GM18517 (cell line): ENCODE measurements around the gene MAPKAPK3.
A peak's percentile ranks its signal among the peaks of the same experiment; 100 is the strongest.

Experiments used
- ATAC-seq: cut with Tn5 transposase; IDR thresholded peaks from one replicate; pipeline ENCODE4 v1.9.1; 2021; ENCODE audit warnings: mild to moderate bottlenecking, moderate library complexity; ENCODE audit not compliant: unreplicated experiment

The MAPKAPK3 gene

DNA sequence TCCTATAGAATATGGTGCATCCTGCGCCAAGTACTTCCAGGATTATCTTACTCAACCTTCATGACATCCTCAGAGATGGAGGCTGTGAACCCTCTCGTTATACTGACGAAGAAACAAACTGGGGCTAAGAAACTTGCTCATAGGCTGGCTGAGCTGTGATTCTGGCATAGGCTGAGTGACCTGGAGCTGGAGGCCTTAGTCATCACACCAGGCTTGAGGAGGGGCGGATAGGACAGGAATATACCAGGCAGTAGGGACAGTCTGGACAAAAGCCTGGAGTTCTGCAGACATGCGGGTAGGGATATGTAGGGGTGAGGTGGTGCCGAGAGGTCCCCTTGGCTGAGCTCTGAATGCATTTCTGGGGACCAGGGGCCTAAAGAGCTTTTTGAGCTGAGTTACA is 29.6 kb upstream of the MAPKAPK3 start:
- ATAC-seq: no peak

DNA sequence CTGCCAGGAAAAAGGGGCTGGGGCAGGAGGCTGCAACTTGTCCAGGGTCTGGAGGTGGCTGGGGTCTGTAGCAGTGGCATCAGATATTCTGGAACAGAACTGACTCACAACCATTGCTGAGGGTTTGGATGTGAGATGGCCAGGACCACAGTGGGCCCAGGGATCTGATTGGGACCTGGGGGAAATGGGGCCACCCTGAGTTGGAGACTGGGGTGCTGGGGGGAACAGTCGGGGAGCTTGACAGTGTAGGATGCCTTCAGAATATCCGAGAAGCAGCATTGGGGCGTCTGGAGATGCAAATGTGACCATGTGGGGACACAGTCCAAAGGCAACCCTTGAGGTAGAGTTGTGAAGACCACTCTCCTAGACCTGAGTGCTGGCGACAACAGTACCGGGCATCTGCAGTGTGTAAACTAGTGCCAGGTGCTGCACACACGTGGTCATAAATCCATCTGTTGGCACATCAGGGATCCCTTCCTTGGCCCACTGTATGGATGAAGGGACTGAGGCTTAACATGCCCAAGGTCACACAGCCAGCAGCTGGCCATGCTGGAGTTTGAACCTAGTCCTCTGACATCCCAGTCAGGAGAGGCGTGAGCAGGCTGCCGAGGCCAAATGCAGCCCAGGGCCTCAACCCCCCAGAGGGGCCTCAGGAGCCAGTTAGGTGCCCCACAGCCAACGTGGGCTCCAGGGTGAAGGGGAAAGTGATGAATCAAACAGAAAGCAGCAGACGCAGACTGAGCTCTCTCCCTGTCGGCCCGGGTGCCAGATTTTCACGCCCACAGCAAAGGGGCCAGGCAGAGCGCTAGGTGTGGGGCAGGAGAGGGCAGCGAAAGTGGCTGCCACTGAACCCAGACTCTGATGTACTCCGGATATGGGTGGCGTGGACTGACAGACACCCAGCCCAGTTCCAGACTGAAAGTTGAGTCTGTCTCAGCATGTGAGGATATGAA is 28.9 kb upstream of the MAPKAPK3 start:
- peak; percentile 50 for ATAC-seq

DNA sequence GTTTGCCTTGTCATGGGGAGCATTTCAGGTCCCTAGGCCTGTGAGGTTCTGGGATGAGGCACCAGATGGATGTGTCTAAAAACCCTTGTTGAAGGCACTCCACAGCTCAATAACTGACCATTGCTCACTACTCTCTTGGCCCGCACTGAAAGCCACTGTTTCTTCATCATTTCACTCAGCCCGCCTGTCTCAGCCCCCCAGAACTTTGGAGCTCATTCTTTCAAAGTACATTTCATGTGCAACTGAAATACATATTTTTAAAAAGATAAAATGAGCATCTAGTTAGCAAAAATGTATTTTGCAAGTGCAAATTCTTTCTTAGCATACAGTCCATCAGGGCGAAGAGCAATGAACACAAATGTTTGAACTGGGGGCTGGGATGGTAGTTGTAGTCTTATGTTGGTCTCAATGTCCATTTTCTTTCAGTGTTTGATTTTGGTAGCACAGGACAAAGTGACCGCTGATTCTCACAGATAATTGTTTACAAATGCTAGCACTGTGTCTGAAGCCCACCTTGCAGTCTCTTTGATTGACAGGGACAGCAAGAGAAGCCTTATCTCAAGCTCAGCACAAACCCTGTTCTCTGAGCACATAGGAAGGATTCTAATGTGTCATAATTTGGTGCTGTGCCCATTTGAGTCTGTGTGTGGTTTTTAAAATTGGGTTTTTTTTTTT is 28.1 kb upstream of the MAPKAPK3 start:
- ATAC-seq: no peak

DNA sequence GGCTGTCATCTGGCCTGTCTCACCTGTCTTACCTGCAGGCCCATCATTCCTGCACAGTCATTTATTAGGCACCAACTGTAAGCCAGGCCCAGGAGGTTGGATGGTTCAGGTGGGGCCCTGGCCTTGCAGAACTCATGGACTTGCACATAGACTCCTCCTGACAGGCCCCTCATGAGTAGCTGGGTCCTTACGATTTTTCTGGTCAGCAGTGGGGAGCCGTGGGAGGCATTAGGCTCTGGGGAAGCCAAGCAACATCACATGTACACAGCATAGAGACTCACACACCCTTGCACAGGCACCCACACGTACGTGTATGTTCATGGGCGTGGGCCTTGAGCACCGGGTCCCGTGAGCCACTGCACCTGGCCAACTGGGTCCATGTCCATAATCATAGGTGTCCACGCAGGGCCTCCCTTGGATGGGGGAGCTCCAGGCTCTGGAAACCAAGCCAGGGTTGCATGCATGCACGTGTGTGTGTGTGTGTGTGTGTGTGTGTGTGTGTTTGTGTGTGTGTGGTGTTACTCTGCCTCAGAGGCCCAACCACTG is 25.7 kb upstream of the MAPKAPK3 start:
- no peak for ATAC-seq

DNA sequence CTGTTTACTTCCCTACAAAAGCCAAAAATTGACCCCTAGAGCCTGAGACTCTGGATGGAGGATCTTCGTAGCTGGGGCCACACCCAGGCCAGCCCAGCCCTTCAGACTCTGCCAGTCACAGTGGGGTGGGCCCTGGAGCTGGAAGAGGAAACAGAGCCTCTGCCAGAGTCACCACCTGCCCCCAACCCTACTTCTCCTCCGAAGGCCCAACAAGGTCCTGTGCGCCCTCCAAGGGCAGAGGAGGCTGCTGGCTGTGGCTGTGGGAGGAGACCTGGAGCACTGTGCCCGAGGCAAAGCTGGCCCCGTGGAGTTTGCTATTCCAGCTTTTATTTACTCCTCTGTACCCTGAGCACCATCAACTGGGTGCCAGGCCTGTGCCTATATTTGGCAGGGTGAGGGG is 24.4 kb upstream of the MAPKAPK3 start:
- ATAC-seq: no peak

DNA sequence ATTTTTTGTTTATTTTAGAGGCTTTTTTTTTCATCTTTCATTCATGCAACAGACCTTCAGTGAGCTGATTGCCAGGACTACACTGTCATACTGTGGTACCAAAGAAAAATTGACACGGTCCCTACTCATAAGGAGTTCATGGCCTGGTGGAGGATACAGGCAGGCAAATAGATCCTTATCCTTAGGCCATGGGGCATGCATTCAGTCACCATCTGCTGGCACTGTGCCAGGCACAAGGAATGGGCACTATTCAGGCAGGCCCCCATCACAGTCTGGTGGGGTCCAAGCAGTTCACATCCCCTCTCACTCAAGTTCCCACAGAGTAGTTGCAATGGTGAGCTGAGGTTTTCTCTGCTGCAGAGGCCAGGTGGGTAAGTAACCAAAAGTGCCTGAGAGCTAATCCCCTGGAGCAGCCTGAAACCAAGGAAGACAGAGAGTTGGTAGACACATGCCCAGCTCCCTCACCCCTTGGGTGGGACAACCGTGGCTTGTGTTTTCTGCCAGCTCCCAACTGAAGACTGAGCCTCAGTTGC is 22.6 kb upstream of the MAPKAPK3 start:
- ATAC-seq: no peak

DNA sequence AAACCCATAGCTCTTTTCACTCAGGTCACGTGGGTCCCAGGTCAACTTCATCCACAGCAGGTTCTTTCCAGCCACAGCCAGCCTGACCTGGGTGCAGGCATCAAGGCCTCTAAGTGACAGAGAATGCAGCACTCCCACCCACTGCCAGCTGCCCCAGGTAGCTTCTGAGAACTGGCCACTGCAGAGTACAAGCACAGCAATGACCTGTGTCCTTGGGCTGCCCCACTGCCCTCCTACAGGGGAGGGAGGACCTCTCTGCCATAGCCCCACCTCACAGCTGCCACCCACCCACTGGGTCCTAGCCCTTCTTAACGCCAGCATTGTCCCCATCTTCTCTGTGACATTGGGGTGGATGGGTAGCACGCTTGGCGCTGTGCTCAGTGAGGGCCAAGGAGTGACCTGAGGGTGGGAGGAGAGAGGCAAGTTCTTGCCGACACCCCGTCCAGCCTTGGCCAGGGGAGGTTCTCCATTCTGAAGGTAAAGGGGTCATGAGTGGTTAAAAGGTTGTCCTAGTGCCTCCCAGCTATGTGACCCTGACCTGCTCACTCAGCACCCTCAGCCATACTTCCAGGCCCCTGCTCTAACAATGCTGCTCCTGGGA is 17.7 kb upstream of the MAPKAPK3 start:
- ATAC-seq: no peak

DNA sequence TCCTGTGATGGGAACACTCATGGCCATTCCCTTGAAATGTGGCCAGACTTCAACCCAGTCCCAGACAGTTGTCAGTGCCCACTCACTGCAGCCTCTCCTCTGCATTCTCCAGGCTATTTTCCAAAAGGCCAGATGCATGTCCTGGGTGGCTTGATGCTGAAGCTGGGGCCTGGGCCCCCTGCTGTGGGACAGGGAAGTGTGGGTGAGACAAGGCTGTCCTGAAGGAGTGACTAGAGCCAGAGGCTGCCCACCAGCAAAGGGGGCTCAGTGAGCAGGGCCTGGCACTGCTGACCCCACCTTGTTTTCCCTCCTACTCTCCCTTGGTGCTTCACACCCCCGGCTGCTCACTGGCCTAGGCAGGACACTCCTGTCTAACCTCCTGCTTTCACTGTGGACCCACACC is 17.2 kb upstream of the MAPKAPK3 start:
- no peak for ATAC-seq

DNA sequence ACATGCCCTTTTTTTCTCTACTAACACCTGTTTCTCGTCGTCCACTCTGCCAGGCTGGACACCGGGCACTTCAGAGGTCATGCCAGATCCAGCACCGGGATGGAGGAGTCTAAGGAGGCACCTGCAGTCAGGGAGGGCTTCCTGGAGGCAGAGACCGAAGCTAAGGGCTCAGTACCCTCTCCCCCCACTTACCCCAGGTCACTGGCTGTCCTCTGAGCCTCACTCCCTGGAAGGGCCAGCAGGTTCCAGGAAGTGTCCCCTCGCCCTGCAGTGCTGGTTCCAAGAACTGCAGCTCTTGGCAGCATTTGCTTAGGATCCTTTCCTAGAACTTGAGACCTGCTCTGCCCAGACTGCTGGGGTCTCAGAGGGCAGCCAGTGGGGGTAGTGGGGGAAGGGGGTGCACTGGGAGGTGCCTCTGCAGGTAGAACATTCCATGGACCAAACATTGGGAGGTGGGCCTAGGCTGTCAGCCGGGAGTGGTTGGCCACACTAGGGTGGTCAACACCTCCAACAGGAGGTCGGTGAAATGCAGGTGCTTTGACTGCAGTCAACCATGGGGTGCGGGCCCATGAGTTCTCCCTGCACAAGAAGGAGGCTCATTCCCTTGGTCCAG is 16.7 kb upstream of the MAPKAPK3 start:
- ATAC-seq: no peak

DNA sequence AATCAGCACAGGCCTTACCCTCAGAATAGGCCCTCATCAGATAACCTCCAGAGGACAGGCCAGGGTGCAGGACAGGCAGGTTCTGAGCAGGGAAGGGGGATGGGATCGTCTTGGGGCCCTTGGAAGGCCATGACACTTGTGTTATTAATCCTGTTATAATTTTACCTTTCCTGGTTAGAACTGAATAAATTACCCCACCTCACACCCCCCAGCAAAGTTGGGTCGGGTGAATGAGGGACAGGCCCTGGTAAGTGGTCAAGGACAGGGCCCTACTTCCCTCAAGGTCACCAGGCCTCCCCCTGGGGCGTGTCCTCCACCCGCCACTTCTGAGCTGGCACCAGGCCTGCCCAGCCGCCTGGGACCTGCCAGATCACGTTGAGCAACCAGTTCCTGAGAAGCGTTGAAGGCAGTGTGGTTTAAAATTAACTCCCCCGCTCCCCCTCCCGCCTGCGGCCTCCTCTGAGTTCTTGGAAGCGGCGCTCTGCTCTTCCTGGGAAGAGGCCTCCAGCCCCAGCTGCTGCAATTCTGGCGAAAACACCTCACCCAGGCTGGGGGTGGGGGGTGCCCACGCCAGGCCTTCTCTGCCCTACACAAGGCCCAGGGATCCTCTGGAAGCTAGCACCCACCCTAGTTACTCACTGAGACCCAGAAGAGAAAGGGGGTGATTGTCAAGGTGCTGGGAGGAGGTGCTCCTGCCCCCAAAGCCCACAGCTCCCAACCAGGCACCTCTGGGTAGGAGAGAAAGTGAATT is 15.9 kb upstream of the MAPKAPK3 start:
- ATAC-seq: no peak

DNA sequence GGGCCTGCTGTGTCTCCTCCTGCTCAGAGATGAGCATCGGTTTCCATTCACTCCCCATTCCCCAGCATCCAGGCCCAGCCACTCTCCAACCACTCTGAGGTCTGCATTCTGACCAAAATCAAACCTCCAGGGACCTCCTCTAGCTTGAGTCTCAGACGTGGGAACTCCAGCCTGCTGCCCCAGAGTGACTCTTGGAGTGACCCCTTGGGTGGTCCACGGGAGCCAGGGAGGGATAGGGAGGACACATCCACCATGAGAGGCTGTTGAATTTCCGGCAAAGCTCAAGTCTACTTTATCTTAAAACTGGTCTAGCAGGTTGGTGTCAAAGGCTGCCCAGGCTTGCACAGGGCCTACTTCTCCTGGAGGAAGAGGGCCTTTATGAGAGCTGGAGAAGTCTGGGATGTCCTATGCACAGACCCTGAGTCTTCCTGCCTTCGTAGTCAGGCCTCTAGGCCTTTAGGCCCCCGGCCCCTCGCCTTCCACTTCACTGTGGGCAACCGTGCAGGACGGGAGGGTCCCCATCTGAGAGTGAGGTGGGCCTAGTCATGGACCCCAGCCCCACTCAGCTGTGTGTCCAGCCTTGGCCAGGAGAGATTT is 14.3 kb upstream of the MAPKAPK3 start:
- ATAC-seq: no peak

DNA sequence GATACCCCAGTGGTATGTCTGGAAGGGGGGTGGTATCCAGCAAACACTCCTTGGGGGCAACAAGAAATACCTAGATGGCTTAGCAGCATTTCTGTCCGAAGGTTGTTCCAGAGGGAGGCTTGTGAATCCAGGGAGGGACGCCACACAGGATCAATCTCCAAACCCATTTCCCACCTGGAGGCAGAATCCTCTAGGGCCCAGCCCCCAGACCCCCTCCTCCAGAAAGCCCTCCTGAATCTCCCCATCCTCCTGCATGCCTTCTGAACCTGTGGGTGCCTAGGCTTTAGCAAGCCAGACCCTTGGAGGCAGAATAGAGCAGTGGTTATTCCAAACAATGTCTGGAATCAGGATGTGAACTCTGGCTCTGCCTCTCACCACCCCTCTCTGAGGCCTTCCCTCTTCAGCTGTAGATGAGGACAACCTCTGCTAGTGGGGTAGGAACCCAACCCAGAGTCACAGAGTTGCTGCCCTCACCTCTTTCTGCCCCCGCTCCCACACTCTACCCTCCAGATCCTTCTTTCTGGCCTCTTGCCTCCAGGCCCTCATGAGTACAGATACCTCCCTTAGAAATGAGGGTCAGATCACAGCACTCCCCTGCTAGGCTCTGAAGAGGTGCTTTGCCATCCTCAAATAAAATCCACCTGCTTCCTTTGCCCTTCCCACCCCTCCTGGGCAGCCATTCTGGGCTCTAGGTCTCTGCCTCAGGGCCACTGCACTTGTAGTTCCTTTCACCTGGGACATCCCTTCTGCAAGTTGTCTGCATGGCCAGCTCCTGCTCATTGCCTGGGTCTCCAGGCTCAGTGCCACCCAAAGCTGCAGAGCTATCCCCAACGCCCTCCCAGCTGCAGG is 13.5 kb upstream of the MAPKAPK3 start:
- ATAC-seq: no peak

DNA sequence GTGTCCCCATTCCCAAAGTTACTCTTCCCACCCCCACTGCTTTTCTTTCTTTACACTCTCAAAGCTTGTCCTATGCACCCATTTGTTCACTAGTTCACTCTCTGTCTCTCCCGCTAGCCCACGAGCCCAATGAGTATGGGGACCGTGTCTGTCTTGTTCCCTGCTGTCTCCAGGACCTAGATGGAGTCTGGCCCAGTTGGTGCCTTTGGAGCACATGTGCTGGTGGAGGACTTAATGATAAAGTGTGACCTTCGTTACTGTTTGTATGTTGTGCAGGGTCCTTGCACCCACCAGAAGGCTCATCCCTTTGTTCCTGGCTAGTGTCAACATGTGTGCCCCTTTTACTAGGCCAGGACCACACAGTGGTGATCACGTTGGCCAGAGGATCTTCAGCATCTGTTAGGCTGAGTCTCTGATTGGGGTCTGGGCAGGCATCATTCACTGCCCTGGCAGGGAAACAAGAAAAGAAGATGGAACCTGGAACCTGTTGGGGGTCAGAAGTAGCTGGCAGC is 12.8 kb upstream of the MAPKAPK3 start:
- ATAC-seq: no peak

DNA sequence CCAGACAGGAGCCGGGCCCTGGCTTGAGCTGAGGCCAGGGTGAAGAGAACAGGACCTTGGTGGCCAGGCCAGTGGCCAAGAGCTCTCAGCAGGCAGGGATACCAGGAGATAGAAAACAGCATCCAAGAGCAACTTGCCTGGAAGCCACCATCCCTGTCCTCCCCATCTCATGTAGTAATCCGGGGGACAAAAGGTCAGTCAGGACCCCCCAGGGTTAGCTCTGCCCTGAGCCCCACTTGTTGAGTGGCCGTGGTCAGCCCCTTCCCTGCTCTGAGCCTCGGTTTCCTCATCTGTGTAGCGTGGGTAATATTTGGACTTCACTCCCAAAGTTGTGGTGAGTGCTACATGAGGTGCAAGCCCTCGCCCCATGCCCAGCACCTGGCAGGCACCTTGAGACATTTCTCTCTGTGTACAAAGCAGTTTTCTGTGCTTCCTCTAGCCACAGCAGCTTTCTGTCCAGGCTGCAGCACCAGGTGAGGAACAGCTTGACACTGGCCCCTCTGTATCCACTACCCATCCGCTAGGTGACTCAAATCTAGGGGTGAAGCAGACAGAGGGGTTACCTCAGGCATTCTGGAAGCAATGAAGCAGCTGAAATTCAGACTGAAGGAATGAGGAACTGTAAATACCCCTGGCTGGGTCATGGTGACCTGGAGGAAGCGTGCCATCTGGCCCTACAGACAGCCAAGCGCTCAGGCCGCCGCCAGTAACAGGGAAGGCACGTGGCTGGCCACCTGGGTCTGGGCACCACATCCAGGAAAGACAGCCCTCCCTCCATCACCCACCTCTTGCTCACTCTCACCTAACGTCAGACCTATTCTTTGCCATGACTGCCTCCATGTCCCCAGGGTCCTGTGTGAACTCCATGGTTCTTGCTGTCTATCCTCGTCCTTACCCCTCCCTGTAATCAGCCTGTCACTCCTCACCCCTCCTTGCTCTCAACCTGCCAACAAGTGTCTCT is 12.0 kb upstream of the MAPKAPK3 start:
- no peak for ATAC-seq

DNA sequence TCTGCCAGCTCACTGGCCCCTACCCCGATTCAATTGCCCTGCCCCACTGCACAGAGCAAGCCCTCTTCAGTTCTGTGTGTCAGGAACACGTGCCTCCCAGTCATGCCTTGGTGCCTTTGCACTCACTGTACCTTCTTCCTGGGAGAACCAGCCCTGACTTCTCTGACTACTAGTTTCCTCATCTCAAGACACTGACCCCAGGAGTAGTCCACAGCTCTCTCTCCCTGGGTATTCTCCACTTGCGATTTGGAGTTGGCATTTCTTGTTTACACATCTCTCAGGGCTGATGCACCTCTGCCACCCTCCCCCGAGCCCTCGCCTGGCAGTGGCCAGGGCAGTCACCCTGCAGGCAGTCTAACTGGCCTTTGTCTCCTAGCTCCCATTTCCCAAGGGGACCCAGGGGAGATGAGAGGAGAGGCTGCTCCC is 11.0 kb upstream of the MAPKAPK3 start:
- ATAC-seq: no peak

DNA sequence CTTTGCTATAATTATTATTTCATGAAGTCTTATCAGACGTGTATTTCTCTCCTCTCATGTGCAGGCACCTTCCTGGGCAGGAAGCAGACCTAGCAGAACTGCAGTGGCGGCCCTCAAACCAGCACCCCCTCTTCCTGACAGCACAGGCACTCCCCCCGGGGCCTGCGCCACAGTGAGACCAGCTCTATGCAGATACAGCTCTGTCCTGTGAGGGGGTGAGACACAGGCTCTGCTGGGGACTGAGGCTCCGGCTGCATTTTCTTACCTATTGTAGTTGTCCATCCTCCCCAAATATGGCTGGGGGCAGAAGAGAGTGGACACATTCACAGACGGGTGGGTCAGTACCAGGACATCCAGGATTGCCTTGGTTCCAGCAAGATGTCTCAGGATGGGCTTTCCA is 10.4 kb upstream of the MAPKAPK3 start:
- no peak for ATAC-seq

DNA sequence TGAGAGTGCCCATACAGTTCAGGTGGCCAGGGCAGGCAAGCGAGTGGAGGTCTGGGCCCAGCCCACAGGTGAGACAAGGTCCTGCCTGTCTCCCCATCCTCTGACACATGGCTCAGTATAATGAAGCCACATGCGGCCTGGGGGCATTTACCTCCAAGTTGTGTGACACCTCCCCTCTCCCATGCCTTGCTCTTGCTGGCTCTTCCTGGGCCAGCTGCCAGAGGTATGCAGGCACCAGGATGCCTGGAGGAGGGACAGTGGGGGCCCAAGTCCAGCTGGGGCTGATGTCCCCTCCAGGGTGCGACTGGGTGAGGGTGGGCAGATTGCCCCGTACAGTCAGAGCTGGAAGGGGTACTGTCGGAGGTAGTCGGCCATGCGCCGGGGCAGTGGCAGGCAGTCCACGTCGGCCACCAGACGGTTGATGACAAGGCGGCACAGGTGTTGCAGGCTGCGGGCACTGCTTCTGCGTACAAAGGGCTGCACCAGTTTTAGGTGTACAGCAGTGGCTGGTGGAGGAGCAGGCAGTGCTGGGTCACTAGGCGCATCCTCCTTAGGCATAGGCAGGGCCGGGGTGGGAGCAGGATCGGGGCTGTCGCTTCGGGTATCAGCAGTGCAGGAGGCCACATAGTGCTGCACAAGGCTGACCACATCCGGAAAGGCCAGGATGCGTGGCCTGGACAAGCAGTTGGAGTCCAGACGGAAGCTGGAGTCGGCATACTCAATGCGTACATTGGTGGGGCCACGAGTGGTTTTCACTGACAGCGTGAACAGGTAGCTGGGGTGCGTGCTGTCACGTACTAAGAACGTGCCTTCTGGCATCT is 9.5 kb upstream of the MAPKAPK3 start:
- ATAC-seq: no peak
